HG02610 (cell line): Measurements from ENCODE around the gene INPP4A.

Experiments
- ATAC-seq: cut with Tn5 transposase; IDR thresholded peaks from one replicate; pipeline ENCODE4 v1.9.1; 2021; ENCODE audit warnings: mild to moderate bottlenecking, moderate library complexity; ENCODE audit not compliant: unreplicated experiment

Gene INPP4A

DNA sequence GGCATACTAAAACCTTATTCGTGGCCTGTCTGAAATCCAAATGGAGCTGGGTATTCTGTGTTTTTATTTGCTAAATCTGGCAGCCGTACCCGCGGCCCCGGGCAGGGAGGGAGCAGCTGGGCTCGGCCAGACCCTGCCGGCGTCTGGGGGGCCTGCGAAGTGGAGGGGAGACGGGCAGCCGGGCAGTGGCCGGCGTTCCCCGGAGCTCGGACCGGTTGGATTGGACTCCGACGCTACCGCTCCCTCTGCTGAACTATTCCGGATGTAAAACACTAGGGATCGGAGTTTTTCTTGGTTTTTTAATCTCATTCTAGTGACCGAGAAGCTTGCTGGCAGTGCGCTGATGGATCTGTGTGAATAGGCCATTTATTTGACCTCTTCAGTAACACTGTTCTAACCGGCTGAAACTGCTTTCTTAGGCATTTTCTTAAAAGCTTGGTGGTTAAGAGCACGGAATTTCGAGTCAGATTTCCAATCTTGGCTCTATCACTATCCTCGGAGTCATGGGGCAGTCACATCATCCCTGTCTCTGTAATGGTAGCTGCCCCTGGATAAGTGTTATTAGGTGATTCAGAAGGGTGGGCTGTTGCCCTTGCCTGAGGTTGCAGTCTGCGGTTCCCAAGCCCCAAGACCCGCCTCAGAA, 164.4 kb downstream of the INPP4A start:
- ATAC-seq: no peak

DNA sequence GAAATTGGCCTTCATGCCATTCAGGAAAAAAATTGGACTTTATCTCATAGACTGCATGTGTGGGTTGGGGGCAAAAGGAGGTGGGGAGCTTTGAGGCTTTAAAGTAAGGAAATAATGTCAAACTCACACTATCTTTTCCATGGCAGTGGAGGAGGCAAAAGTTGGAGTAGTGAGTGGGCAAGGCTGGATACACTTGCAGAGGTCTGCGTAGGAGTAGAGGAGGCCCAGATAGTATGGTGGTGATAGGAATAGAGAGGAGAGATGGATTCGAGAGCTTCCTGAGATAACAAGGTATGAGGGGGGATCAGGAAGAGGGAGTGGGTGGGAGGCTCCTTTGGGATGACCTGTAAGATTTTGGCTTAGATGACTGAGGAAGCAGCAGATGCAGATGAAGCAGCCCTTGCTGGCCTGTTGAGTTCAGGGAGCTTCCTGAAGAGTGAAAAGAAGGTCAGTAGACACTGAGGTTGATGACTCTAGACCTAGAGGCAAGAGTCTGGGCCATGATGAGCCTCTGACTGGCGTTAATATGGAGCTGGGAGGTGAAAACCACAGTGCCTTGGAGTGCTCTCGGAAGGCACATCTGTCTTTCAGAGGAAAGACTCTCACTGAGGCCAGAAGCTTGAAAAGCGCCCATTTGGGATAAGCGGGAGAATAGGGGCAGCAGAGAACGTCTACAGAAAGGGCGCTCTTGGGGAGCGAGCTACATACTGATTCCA, 169.5 kb downstream of the INPP4A start:
- no peak for ATAC-seq

DNA sequence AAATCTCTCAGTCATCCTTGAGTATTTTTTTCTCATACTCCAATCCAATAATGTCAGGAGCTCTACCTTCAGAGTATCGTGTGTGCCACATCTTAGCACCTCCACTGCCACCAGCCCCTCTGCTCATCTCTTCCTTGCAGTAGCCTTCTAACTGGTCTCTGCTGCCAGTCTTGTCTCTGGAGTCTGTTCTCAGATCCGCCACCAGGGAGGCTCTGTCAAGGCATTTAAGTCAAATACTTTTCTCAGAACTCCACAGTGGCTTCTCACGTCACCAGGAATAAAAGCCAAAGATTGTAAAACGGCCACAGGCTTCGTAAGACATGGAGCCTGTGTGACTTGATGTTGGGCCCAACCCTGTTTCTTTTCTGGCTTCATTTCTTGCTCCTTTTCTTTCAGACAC, 170.8 kb downstream of the INPP4A start:
- ATAC-seq: no peak

DNA sequence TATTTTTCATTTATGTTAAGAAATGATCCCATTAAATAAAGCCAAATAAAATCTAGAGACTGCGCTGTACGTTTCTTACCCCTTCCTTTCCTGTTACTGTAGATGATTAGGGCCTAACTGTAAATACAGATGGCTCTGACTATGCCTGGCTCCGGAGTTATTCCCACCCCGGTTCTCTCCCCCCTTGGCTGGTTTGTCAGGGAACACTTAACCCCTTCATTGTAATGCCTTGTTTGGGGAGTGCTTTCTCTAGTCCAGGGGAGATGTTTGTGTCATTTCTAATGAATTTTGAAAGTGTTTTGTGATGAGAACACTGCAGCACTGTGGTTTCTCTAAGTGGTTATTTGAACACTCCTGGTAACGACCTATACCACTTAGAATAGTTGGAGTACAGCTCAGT, 172.5 kb downstream of the INPP4A start:
- ATAC-seq: no peak

DNA sequence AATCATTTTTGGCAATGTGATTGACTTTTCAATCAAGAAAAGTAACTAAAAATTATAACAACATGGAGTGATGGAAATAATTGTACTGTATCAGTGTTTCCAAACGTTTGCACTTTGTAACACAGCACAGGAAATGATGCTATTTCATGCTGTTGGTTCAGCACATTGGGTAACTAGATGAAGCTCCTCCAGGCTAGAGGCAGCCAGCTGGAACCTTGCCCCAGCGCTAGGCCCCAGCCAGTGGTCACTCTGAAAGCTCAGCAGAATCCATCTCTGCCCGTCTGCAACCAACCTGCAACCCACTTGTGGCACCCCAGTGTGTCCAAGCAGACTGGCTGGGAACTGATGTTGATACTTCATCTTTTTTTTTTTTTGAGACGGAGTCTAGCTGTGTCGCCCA, 179.0 kb downstream of the INPP4A start:
- no peak for ATAC-seq

DNA sequence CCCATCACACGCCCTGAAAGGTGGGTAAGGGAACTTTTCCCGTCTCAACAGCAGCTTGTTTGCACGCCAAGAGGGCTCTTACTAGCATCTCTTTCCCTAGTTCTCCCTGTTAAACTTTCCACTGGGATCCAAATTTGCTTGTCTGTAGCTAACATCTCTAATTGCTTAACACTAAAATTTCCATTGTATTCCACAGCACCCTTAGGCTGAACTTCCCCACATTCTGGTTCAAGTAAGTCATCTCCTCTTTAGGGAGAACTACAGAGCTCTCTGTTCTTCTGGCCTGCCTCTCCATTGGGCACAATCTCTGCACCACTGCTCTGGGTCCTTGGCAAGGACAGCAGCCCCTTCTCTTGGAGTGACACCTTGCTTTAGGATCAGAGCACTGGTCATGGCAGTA, 187.7 kb downstream of the INPP4A start:
- ATAC-seq: no peak

DNA sequence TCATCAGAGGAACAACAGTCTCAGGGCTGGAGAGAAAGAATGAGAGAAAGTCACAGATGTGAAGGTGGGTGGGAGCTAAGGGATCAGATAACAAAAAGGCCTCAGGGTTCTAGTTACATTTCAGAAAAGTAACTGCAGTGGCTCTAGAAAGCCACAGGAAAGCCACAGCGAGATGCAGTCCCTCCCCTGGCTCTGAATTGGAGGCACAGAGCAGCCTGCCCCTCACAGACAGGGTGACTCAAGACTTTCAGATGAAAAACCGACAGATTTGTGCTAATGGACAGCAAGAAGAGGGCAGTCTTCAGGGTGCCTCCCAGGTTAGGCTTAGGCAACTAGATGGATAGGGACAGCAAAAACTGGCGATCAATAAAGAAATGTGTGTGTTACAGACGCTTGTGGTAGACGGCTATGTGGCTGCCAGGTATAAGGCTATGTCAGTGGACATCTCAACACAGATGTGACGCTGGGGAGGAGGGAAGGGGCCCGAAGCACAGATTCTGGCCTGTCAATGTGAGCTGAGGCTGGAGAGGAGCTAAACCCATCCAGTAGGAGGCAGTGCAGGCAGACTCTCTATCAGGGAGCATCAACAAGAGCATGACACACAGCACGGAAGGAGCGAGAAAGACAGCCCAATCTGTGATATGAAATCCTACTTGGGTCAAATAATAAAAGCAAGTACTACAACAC, 189.9 kb downstream of the INPP4A start:
- ATAC-seq: no peak

DNA sequence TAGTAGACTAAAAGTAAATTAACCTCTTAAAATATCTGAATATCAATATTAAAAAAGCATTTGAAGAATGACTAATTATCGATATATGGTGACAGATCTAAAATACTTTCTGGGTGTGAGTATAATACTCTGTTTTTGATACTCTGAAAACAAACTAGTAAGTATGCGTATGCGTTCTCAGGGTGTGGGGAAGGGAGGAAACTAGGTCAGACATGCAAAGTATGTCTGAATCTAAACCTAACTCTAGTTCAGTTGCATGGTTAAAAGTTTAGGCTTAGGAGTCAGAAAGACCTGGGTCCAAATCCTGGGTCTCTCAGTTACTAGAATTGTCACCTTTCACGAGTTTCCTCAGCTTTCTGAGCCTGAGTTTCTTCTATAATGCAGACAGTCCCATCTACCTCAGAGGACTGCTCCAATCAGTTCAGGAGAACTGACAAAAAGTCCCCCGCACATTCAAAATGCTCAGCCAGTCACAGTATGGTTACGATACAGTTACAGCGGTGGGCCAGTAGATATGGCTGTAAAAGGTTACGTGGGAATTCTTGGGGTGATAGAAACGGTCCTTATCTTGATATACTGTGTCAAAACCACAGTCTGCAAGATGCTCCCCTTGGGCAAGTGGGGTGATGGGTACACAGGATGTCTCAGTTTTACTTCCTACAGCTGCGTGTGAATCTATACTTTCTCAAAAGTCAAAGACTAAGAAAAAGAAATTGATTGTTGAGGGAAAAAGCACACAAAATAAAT, 192.9 kb downstream of the INPP4A start:
- peak; percentile 82 for ATAC-seq

DNA sequence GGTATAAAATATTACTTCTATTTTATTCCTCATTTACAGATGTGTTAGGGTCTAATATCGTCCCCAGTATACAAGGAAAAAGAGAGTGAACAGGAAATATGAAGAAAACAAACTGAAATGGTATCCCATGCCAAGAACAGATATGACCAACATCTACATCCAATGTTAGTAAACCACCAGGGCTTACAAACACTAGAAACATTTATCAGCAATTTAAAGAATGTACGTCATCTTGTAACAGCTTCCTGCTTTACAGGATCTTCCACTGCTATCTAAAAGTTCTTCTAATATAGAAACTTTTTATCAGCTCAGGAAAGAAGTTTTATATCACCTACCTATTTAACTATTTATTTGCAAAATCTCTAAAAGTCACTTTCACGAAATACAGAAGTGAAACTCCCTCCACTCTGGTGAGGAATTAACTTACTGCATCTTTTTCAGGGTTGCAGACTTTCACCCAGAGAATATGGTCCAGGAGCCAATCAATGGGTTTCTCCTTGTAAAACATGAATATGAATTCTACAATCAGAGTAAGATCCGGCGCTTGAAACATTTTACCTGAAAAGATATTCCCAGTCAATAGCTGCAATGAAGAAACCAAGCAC, 198.9 kb downstream of the INPP4A start:
- no peak for ATAC-seq
